CD4-positive, alpha-beta T cell treated with Interferon alpha-2 for 1 hour (primary cell): ENCODE measurements around the gene PTCRA.

Experiments
- DNase-seq, 2 donors: peaks; one replicate each; pipeline ENCODE4 v3.0.0-alpha.2; 2020 to 2022

The PTCRA gene

DNA sequence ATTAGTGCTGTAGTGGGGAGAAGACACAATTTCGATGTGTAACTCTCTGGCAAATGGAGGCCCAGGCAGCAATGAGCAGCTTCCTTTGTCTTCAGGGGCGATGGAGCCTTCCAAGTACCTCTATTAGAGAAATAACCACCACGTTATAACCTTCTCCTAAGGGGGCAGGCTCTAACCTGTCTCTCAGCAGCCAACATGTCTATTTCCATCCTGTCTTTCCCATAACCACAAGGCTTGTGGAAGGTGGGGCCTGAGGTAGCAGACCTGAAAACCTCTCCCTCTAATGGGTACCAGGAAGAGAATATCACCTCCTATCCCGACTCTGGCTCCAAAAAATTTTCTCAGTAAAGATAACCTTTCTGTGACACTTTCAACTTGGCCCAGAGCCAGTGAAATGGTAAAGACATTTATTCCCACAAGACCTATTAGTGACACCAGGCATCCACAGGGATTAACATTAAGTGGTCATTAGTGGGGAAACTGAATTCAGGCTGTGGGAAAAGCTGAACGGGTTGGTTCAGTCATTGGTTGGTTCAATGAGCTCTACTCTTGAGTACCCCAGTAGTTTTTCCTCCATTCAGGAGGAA, 59.2 kb downstream of the PTCRA start:
- no peak for DNase-seq
